HG03095 (cell line): Measurements from ENCODE around the gene AGL.
"Not testable (repeated sequence)": the region's sequence is repeated elsewhere in the genome, so short reads cannot be mapped to it uniquely, and the experiment has no call there.

Experiments used
- ATAC-seq: cut with Tn5 transposase; IDR thresholded peaks from one replicate; pipeline ENCODE4 v1.9.1; 2021; ENCODE audit warnings: moderate library complexity; ENCODE audit not compliant: unreplicated experiment

The AGL gene

GRCh38 chr1:99972066-99972465 lies 121.9 kb downstream of the AGL start:
- not testable (repeated sequence) for ATAC-seq
